CD4-positive, alpha-beta T cell (primary cell): ENCODE results near the gene CD82. TPM values are rescaled to one million over a fixed set of nuclear protein-coding genes. Genes with fewer than 3 reads are reported as not detected.
A peak's percentile ranks its signal among the peaks of the same experiment; 100 is the strongest.

Experiments used
- ATAC-seq: fragments of 200-7000 bp; cut with Tn5 transposase; one replicate; pipeline ENCODE4 v1.10.0; 2022; ENCODE audit warnings: mild to moderate bottlenecking; ENCODE audit not compliant: poor library complexity
- CTCF ChIA-PET: fragments of 350-600 bp; sonication (Branson Sonifier 250); formaldehyde crosslinking; loops from one replicate; lab custom pipeline; 2021; ENCODE audit warnings: antibody characterized with exemption, inconsistent platforms; lab: Charles Lee
- POLR2A ChIA-PET: fragments of 350-600 bp; sonication (Branson Sonifier 250); formaldehyde crosslinking; loops from one replicate; lab custom pipeline; 2021; ENCODE audit warnings: antibody characterized with exemption, inconsistent platforms; lab: Charles Lee
- DNase-seq, 14 experiments: peaks; one replicate each; pipeline ENCODE4 v3.0.0-alpha.2; 2013 to 2020; ENCODE audit warnings: mixed read lengths in 2 of 14
- H3K27ac ChIP-seq, 2 donors: one replicate each; pipeline versions ENCODE4 v1.5.1 to v1.7.0; 2013; ENCODE audit warnings: low read length in 2 of 2, low read depth in 1 of 2, mild to moderate bottlenecking in 1 of 2
- H3K27me3 ChIP-seq, 2 experiments: 1 replicate in 1 of 2; 2 replicates in 1 of 2; pipeline versions ENCODE4 v1.6.1 to v1.7.0; 2013; ENCODE audit warnings: low read length in 2 of 2, control low read depth in 1 of 2, mild to moderate bottlenecking in 1 of 2, moderate library complexity in 1 of 2; ENCODE audit not compliant: insufficient read depth in 2 of 2, control insufficient read depth in 1 of 2
- H3K36me3 ChIP-seq: one replicate; pipeline ENCODE4 v1.6.1; 2013; ENCODE audit warnings: low read length, control low read depth; ENCODE audit not compliant: insufficient read depth
- H3K4me1 ChIP-seq: one replicate; pipeline ENCODE4 v1.6.1; 2013; ENCODE audit warnings: low read length, control low read depth; ENCODE audit not compliant: insufficient read depth
- H3K4me3 ChIP-seq: one replicate; pipeline ENCODE4 v1.5.1; 2013; ENCODE audit warnings: mild to moderate bottlenecking, low read length, moderate library complexity
- H3K9me3 ChIP-seq, 2 experiments: 1 replicate in 1 of 2; 2 replicates in 1 of 2; pipeline versions ENCODE4 v1.6.1 to v1.7.0; 2013; ENCODE audit warnings: low read length in 2 of 2, mild to moderate bottlenecking in 2 of 2, control low read depth in 1 of 2, moderate library complexity in 1 of 2; ENCODE audit not compliant: control insufficient read depth in 1 of 2, insufficient read depth in 1 of 2
- H3K27ac Mint-ChIP-seq: one replicate; pipeline ENCODE4 v1.8.0; 2020; ENCODE audit warnings: mixed read lengths
- H3K27me3 Mint-ChIP-seq: one replicate; pipeline ENCODE4 v1.8.0; 2021; ENCODE audit warnings: mixed read lengths
- H3K36me3 Mint-ChIP-seq: one replicate; pipeline ENCODE4 v1.8.0; 2021; ENCODE audit warnings: low read depth, mixed read lengths
- H3K4me1 Mint-ChIP-seq: one replicate; pipeline ENCODE4 v1.8.0; 2021; ENCODE audit warnings: low read depth, mixed read lengths
- H3K4me3 Mint-ChIP-seq: one replicate; pipeline ENCODE4 v1.8.0; 2020; ENCODE audit warnings: mild to moderate bottlenecking, mixed read lengths
- H3K9me3 Mint-ChIP-seq: one replicate; pipeline ENCODE4 v1.8.0; 2020; ENCODE audit warnings: mixed read lengths
- CTCF ChIP-seq: fragments of 200-600 bp; IDR thresholded peaks from one replicate; pipeline ENCODE4 v1.8.0; 2022; ENCODE audit warnings: antibody characterized with exemption, mild to moderate bottlenecking
- intact Hi-C, 2 experiments: fragments of 100-400 bp; cut with DNase I in 1 of 2; cut with micrococcal nuclease in 1 of 2; formaldehyde crosslinking; loops; one replicate each; pipeline versions ENCODE4 v1.15.1 to v1.9.0; 2023 to 2025; cut with DNase I, micrococcal nuclease
- total RNA-seq, 174 experiments: library from RNA in 2 of 174; stranded (reverse) in 2 of 174; gene quantifications; one replicate each; pipeline ENCODE4 v1.2.3 and lab custom pipeline; 2021 to 2026

CD82 gene
- total RNA-seq, 2 experiments from 2014 or later, result 33.8 to 37.3 TPM

- peaks cover 34% of the 10 kb centered on the region for H3K27me3 Mint-ChIP-seq
- POLR2A ChIA-PET, result no interaction called here
- intact Hi-C loops, result no loop called here
These were observed 67.1 kb downstream of the CD82 start for GRCh38 chr11:44632466-44633123.

GRCh38 chr11:44633641-44634040, 68.2 kb downstream of the CD82 start:
- intact Hi-C loops, result no loop called here
- no peak for ATAC-seq
- Histone ChIP-seq H3K27me3 (peaks cover 0 to 4% of the 10 kb centered on the region in 2 experiments), H3K4me3 (no peak overlapping the region), H3K9me3 (no peaks in the 10 kb centered on the region), H3K36me3 (no peaks in the 10 kb centered on the region), H3K27ac (no peak overlapping the region), H3K4me1 (peaks cover 5% of the 10 kb centered on the region)
- no peak for DNase-seq
- Mint-ChIP-seq H3K27ac (no peak overlapping the region), H3K36me3 (no peaks in the 10 kb centered on the region), H3K9me3 (no peaks in the 10 kb centered on the region), H3K27me3 (peaks cover 35% of the 10 kb centered on the region), H3K4me1 (peaks cover 9% of the 10 kb centered on the region), H3K4me3 (no peak overlapping the region)
- no peak for TF ChIP-seq CTCF
- CTCF ChIA-PET, result interaction anchor here (0.6 kb wide), 1 partner anchor 78 kb away, joined by 3 read pairs; no protein-coding TSS in a partner anchor
- POLR2A ChIA-PET, result interaction anchor here (0.8 kb wide), 1 partner anchor 278 kb away, joined by 4 read pairs; no protein-coding TSS in a partner anchor

More at GRCh38 chr11:44632466-44633123, 67.1 kb downstream of the CD82 start:
- peaks cover 5% of the 10 kb centered on the region for H3K4me1 ChIP-seq
- Mint-ChIP-seq H3K27ac (no peak overlapping the region), H3K4me1 (peaks cover 9% of the 10 kb centered on the region), H3K36me3 (no peaks in the 10 kb centered on the region), H3K4me3 (no peak overlapping the region), H3K9me3 (no peaks in the 10 kb centered on the region)
- peak in 7 of 14 experiments; percentile 22 to 57 (median 38) for DNase-seq
- H3K9me3 ChIP-seq, result no peaks in the 10 kb centered on the region
- CTCF ChIA-PET, result no interaction called here
- TF ChIP-seq CTCF, result peak; percentile 31
- peak; percentile 43 for ATAC-seq
- no peak overlapping the region for H3K4me3 ChIP-seq
- H3K36me3 ChIP-seq, result no peaks in the 10 kb centered on the region
- no peak overlapping the region for H3K27ac ChIP-seq
- peaks cover 0 to 4% of the 10 kb centered on the region in 2 experiments for H3K27me3 ChIP-seq

- no peaks in the 10 kb centered on the region for H3K36me3 ChIP-seq
- DNase-seq (peak in 1 of 14 experiments; percentile 26), ATAC-seq (no peak)
- H3K4me1 ChIP-seq, result peaks cover 5% of the 10 kb centered on the region
- Mint-ChIP-seq H3K4me3 (no peak overlapping the region), H3K4me1 (peaks cover 9% of the 10 kb centered on the region), H3K36me3 (no peaks in the 10 kb centered on the region), H3K27ac (no peak overlapping the region), H3K27me3 (peaks cover 35% of the 10 kb centered on the region), H3K9me3 (no peaks in the 10 kb centered on the region)
- POLR2A ChIA-PET, result no interaction called here
- H3K4me3 ChIP-seq, result no peak overlapping the region
- no peak for TF ChIP-seq CTCF
- no peak overlapping the region for H3K27ac ChIP-seq
- intact Hi-C loops, result no loop called here
- peaks cover 0 to 4% of the 10 kb centered on the region in 2 experiments for H3K27me3 ChIP-seq
- H3K9me3 ChIP-seq, result no peaks in the 10 kb centered on the region
- CTCF ChIA-PET, result no interaction called here
These were observed 69.2 kb downstream of the CD82 start for GRCh38 chr11:44634401-44635281.
